HepG2 (cell line): ENCODE data around the gene OPN3. TPM values are rescaled to one million over a fixed set of nuclear protein-coding genes. Genes with fewer than 3 reads are reported as not detected.

ENCODE experiments used
- ARNT2 ChIP-seq: sonication (generic); formaldehyde crosslinking; IDR thresholded peaks from 2 replicates; pipeline ENCODE4 v1.8.0; 2022; ENCODE audit warnings: mild to moderate bottlenecking, low read depth, missing genetic modification reagents, moderate library complexity
- HMG20B ChIP-seq: conservative IDR thresholded peaks from 2 replicates; pipeline ENCODE4 v1.6.1; 2016; ENCODE audit warnings: missing genetic modification reagents, missing compliant biosample characterization
- SMARCE1 ChIP-seq: fragments of 450-650 bp; IDR thresholded peaks from 2 replicates; pipeline ENCODE4 v1.6.1; 2017; ENCODE audit warnings: borderline replicate concordance
- TSC22D2 ChIP-seq: sonication (generic); formaldehyde crosslinking; IDR thresholded peaks from 2 replicates; pipeline ENCODE4 v1.5.1; 2020; ENCODE audit warnings: missing genetic modification reagents, mild to moderate bottlenecking, borderline replicate concordance
- ZBTB7B ChIP-seq: sonication (generic); formaldehyde crosslinking; IDR thresholded peaks from 2 replicates; pipeline ENCODE4 v1.4.0; 2020; ENCODE audit warnings: missing genetic modification reagents
- ZNF777 ChIP-seq: sonication (generic); formaldehyde crosslinking; IDR thresholded peaks from 2 replicates; pipeline ENCODE4 v1.4.0; 2020; ENCODE audit warnings: missing genetic modification reagents
- polyA plus RNA-seq, 8 experiments: library from polyadenylated mRNA; depleted of rRNA in 3 of 8; stranded (reverse) in 7 of 8; unstranded in 1 of 8; fragments of >200 nt; fragmentation: Illumina TruSeq in 4 of 8; extraction: Trizol in 4 of 8; gene quantifications; 2 replicates each; pipeline versions ENCODE4 v1.2.1 to v1.2.3, GENCODE V29; 2011 to 2016; ENCODE audit warnings: low read depth in 4 of 8, missing spikeins in 1 of 8, mixed read lengths in 1 of 8; ENCODE audit not compliant: insufficient read depth in 1 of 8
- total RNA-seq, 5 experiments: library from RNA; depleted of rRNA; stranded (reverse); fragments of >200 nt; fragmentation: Illumina TruSeq; extraction: Trizol; gene quantifications; 2 replicates each; pipeline ENCODE4 v1.2.3, GENCODE V29; 2016; ENCODE audit warnings: low read depth in 1 of 5
- TF ChIP-seq, protein P1 (sequence below): sonication (generic); formaldehyde crosslinking; IDR thresholded peaks from 2 replicates; pipeline ENCODE4 v1.4.0; 2020; ENCODE audit warnings: missing genetic modification reagents, mild to moderate bottlenecking, borderline replicate concordance
- TF ChIP-seq, protein P2 (sequence below): sonication (generic); formaldehyde crosslinking; IDR thresholded peaks from 2 replicates; pipeline ENCODE4 v1.9.0; 2021; ENCODE audit warnings: missing genetic modification reagents, borderline replicate concordance
- TF ChIP-seq, protein P3 (sequence below): sonication (generic); formaldehyde crosslinking; IDR thresholded peaks from 2 replicates; pipeline ENCODE4 v1.4.0; 2020; ENCODE audit warnings: mild to moderate bottlenecking, missing genetic modification reagents
- TF ChIP-seq, protein P4 (sequence below): sonication (generic); formaldehyde crosslinking; IDR thresholded peaks from 2 replicates; pipeline ENCODE4 v1.4.0; 2020; ENCODE audit warnings: low read depth, mild to moderate bottlenecking, missing genetic modification reagents
- TF ChIP-seq, protein P5 (sequence below): sonication (generic); formaldehyde crosslinking; IDR thresholded peaks from 2 replicates; pipeline ENCODE4 v1.4.0; 2020; ENCODE audit warnings: missing genetic modification reagents
- TF ChIP-seq, protein P6 (sequence below): sonication (generic); formaldehyde crosslinking; conservative IDR thresholded peaks from 2 replicates; pipeline ENCODE4 v1.4.0; 2020; ENCODE audit warnings: missing genetic modification reagents
- TF ChIP-seq, protein P7 (sequence below): sonication (generic); formaldehyde crosslinking; IDR thresholded peaks from 2 replicates; pipeline ENCODE4 v1.5.0; 2020; ENCODE audit warnings: missing genetic modification reagents
- TF ChIP-seq, protein P8 (sequence below): sonication (generic); formaldehyde crosslinking; IDR thresholded peaks from 2 replicates; pipeline ENCODE4 v1.4.0; 2020; ENCODE audit warnings: missing genetic modification reagents

The OPN3 gene
- total and polyA plus RNA-seq, 2 of the 13 experiments (the other 11 are each of a cell fraction or from before 2014, with no cell fraction given): 17.4 to 23.0 TPM

DNA sequence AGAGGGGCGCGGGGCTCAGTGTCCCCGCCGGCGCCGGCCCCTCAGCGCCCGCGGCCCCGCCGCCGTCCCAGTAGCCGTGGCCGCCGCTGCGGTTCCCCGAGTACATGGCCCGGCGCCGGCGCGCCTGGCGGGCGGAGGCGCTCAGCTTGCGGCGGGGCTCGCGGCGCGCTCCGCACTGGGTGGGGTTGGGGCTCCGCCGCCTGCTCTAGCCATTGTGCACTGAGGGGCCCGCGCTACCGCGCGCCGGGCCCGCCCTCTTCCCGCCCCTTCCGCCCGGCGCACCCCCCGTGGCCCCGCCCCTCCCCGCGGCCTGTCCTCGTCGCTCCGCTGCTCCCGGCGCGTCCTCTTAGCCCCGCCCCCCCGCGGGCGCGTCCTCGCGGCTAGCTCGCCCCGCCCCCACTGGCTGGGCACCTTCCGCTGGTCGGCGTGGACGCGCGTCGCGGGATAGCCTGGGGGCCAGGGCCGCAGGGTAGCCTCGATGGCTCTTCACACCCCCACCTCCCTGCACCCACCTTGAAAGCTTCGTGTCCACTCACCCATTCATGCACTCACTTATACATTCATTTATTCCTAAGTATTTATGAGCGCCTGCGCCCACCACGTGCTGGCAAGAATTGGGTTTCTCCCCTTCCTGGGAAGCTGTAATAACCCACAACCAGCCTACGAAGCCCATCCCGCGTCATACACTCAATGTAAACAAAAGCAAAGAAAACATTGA lies at the start of gene OPN3, which contains the start of gene CHML (continued):
- TF ChIP-seq, protein P1, sequence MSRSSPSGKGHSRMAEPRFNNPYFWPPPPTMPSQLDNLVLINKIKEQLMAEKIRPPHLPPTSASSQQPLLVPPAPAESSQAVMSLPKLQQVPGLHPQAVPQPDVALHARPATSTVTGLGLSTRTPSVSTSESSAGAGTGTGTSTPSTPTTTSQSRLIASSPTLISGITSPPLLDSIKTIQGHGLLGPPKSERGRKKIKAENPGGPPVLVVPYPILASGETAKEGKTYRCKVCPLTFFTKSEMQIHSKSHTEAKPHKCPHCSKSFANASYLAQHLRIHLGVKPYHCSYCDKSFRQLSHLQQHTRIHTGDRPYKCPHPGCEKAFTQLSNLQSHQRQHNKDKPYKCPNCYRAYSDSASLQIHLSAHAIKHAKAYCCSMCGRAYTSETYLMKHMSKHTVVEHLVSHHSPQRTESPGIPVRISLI (CRISPR knock-in tag): no peak
- TF ChIP-seq, protein P2, sequence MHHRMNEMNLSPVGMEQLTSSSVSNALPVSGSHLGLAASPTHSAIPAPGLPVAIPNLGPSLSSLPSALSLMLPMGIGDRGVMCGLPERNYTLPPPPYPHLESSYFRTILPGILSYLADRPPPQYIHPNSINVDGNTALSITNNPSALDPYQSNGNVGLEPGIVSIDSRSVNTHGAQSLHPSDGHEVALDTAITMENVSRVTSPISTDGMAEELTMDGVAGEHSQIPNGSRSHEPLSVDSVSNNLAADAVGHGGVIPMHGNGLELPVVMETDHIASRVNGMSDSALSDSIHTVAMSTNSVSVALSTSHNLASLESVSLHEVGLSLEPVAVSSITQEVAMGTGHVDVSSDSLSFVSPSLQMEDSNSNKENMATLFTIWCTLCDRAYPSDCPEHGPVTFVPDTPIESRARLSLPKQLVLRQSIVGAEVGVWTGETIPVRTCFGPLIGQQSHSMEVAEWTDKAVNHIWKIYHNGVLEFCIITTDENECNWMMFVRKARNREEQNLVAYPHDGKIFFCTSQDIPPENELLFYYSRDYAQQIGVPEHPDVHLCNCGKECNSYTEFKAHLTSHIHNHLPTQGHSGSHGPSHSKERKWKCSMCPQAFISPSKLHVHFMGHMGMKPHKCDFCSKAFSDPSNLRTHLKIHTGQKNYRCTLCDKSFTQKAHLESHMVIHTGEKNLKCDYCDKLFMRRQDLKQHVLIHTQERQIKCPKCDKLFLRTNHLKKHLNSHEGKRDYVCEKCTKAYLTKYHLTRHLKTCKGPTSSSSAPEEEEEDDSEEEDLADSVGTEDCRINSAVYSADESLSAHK: no peak
- TF ChIP-seq, protein P3, sequence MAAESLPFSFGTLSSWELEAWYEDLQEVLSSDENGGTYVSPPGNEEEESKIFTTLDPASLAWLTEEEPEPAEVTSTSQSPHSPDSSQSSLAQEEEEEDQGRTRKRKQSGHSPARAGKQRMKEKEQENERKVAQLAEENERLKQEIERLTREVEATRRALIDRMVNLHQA (CRISPR knock-in tag): no peak
- TF ChIP-seq, protein P4, sequence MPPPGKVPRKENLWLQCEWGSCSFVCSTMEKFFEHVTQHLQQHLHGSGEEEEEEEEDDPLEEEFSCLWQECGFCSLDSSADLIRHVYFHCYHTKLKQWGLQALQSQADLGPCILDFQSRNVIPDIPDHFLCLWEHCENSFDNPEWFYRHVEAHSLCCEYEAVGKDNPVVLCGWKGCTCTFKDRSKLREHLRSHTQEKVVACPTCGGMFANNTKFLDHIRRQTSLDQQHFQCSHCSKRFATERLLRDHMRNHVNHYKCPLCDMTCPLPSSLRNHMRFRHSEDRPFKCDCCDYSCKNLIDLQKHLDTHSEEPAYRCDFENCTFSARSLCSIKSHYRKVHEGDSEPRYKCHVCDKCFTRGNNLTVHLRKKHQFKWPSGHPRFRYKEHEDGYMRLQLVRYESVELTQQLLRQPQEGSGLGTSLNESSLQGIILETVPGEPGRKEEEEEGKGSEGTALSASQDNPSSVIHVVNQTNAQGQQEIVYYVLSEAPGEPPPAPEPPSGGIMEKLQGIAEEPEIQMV: no peak; the same call in 1 of the 2 replicates
- TF ChIP-seq ZBTB7B (CRISPR knock-in tag) (no peak), ZNF777 (CRISPR knock-in tag) (peak; percentile 55; the same call in 1 of the 2 replicates), ARNT2 (no peak), TSC22D2 (CRISPR knock-in tag) (no peak), SMARCE1 (no peak), HMG20B (CRISPR knock-in tag) (no peak)
- TF ChIP-seq, protein P5, sequence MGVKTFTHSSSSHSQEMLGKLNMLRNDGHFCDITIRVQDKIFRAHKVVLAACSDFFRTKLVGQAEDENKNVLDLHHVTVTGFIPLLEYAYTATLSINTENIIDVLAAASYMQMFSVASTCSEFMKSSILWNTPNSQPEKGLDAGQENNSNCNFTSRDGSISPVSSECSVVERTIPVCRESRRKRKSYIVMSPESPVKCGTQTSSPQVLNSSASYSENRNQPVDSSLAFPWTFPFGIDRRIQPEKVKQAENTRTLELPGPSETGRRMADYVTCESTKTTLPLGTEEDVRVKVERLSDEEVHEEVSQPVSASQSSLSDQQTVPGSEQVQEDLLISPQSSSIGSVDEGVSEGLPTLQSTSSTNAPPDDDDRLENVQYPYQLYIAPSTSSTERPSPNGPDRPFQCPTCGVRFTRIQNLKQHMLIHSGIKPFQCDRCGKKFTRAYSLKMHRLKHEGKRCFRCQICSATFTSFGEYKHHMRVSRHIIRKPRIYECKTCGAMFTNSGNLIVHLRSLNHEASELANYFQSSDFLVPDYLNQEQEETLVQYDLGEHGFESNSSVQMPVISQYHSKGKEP (CRISPR knock-in tag): no peak
- TF ChIP-seq, protein P6, sequence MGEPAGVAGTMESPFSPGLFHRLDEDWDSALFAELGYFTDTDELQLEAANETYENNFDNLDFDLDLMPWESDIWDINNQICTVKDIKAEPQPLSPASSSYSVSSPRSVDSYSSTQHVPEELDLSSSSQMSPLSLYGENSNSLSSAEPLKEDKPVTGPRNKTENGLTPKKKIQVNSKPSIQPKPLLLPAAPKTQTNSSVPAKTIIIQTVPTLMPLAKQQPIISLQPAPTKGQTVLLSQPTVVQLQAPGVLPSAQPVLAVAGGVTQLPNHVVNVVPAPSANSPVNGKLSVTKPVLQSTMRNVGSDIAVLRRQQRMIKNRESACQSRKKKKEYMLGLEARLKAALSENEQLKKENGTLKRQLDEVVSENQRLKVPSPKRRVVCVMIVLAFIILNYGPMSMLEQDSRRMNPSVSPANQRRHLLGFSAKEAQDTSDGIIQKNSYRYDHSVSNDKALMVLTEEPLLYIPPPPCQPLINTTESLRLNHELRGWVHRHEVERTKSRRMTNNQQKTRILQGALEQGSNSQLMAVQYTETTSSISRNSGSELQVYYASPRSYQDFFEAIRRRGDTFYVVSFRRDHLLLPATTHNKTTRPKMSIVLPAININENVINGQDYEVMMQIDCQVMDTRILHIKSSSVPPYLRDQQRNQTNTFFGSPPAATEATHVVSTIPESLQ (CRISPR knock-in tag): no peak
- TF ChIP-seq, protein P7, sequence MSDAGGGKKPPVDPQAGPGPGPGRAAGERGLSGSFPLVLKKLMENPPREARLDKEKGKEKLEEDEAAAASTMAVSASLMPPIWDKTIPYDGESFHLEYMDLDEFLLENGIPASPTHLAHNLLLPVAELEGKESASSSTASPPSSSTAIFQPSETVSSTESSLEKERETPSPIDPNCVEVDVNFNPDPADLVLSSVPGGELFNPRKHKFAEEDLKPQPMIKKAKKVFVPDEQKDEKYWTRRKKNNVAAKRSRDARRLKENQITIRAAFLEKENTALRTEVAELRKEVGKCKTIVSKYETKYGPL: 0 out of 2 replicates have a peak, but pooled peaks have one; percentile 33
- TF ChIP-seq, protein P8, sequence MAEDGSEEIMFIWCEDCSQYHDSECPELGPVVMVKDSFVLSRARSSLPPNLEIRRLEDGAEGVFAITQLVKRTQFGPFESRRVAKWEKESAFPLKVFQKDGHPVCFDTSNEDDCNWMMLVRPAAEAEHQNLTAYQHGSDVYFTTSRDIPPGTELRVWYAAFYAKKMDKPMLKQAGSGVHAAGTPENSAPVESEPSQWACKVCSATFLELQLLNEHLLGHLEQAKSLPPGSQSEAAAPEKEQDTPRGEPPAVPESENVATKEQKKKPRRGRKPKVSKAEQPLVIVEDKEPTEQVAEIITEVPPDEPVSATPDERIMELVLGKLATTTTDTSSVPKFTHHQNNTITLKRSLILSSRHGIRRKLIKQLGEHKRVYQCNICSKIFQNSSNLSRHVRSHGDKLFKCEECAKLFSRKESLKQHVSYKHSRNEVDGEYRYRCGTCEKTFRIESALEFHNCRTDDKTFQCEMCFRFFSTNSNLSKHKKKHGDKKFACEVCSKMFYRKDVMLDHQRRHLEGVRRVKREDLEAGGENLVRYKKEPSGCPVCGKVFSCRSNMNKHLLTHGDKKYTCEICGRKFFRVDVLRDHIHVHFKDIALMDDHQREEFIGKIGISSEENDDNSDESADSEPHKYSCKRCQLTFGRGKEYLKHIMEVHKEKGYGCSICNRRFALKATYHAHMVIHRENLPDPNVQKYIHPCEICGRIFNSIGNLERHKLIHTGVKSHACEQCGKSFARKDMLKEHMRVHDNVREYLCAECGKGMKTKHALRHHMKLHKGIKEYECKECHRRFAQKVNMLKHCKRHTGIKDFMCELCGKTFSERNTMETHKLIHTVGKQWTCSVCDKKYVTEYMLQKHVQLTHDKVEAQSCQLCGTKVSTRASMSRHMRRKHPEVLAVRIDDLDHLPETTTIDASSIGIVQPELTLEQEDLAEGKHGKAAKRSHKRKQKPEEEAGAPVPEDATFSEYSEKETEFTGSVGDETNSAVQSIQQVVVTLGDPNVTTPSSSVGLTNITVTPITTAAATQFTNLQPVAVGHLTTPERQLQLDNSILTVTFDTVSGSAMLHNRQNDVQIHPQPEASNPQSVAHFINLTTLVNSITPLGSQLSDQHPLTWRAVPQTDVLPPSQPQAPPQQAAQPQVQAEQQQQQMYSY (CRISPR knock-in tag): no peak
